PC-3 (cell line): ENCODE results near the gene MALSU1.

ENCODE experiments used
- CTCF ChIP-seq: fragments of 300-600 bp; sonication (generic); conservative IDR thresholded peaks from 2 replicates; pipeline ENCODE4 v1.5.1; 2017; ENCODE audit warnings: antibody characterized with exemption, low read depth, mild to moderate bottlenecking, low read length
- EZH2phosphoT487 ChIP-seq: fragments of 300-600 bp; sonication (generic); IDR thresholded peaks from 2 replicates; pipeline ENCODE4 v1.6.1; 2018; ENCODE audit warnings: mild to moderate bottlenecking, antibody characterized with exemption, low read length, borderline replicate concordance

DNA sequence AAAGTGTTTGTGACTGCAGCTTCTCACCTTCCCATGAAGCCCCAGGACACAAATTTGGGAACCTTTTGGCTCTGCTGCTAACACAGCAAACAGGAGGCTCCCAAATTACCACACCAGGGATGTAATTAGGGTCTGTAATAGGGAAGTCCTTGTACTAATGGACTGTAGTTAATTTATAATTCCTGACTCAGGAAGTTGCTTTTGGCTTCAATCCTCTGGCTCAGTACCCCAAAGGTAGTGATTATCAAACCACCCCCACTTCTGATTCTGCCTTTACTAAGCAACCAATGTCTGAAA is 3.8 kb upstream of the MALSU1 start:
- no peak for TF ChIP-seq CTCF
- TF ChIP-seq EZH2phosphoT487: no peak
